Neural cell (in vitro differentiated cells): ENCODE measurements around the gene ABHD17C. TPM values are rescaled to one million over a fixed set of nuclear protein-coding genes. Genes with fewer than 3 reads are reported as not detected.

Experiments used
- H2AFZ ChIP-seq: fragments of 200-600, 300-800 bp; sonication (generic), shearing (Covaris generic); 2 replicates; pipeline ENCODE4 v1.6.0; 2014; ENCODE audit warnings: low read depth, mild to moderate bottlenecking, antibody characterized with exemption, low read length, moderate library complexity
- H3F3A ChIP-seq: fragments of 200-600 bp; shearing (Covaris generic); 2 replicates; pipeline ENCODE4 v1.6.1; 2016; ENCODE audit warnings: mild to moderate bottlenecking, moderate library complexity, mixed read lengths, antibody characterized with exemption, low read length; ENCODE audit not compliant: insufficient read depth, poor library complexity, severe bottlenecking
- H3K27ac ChIP-seq: fragments of 200-600, 300-800 bp; sonication (generic), shearing (Covaris generic); 2 replicates; pipeline ENCODE4 v1.5.1; 2014; ENCODE audit warnings: mild to moderate bottlenecking, low read length, moderate library complexity
- H3K27me3 ChIP-seq: fragments of 300-800, 200-600 bp; sonication (generic), shearing (Covaris generic); 2 replicates; pipeline ENCODE4 v1.6.0; 2014; ENCODE audit warnings: mild to moderate bottlenecking, low read depth, low read length, moderate library complexity; ENCODE audit not compliant: insufficient read depth
- H3K36me3 ChIP-seq: fragments of 300-800, 200-600 bp; sonication (generic), shearing (Covaris generic); 2 replicates; pipeline ENCODE4 v1.5.1; 2014; ENCODE audit warnings: mild to moderate bottlenecking, antibody characterized with exemption, low read length, moderate library complexity; ENCODE audit not compliant: insufficient read depth
- H3K4me2 ChIP-seq: fragments of 300-800, 200-600 bp; sonication (generic), shearing (Covaris generic); 2 replicates; pipeline ENCODE4 v1.6.0; 2014; ENCODE audit warnings: mild to moderate bottlenecking, low read length
- H3K4me3 ChIP-seq: fragments of 300-800, 200-600 bp; sonication (generic), shearing (Covaris generic); 2 replicates; pipeline ENCODE4 v1.5.1; 2014; ENCODE audit warnings: mild to moderate bottlenecking, low read length, moderate library complexity
- H3K79me2 ChIP-seq: fragments of 200-600 bp; shearing (Covaris generic); replicated peaks from 2 replicates; pipeline ENCODE4 v1.6.0; 2014; ENCODE audit warnings: mild to moderate bottlenecking, low read length, moderate library complexity; ENCODE audit not compliant: insufficient read depth
- H3K9ac ChIP-seq: fragments of 300-800, 200-600 bp; sonication (generic), shearing (Covaris generic); 2 replicates; pipeline ENCODE4 v1.6.1; 2016; ENCODE audit warnings: mild to moderate bottlenecking, low read length, mixed read lengths
- H3K9me2 ChIP-seq: fragments of 200-600 bp; shearing (Covaris generic); 2 replicates; pipeline ENCODE4 v1.6.1; 2016; ENCODE audit warnings: mild to moderate bottlenecking, low read length, mixed read lengths; ENCODE audit not compliant: insufficient read depth
- H3K9me3 ChIP-seq: fragments of 200-600, 300-800 bp; sonication (generic), shearing (Covaris generic); 2 replicates; pipeline ENCODE4 v1.6.1; 2016; ENCODE audit warnings: mild to moderate bottlenecking, mixed run types, low read length, moderate library complexity, mixed read lengths
- H4K20me1 ChIP-seq: fragments of 200-600 bp; shearing (Covaris generic); 2 replicates; pipeline ENCODE4 v1.6.1; 2016; ENCODE audit warnings: mild to moderate bottlenecking, mixed run types; ENCODE audit not compliant: insufficient read depth
- EP300 ChIP-seq: fragments of 450-650 bp; conservative IDR thresholded peaks from 2 replicates; pipeline ENCODE4 v1.6.1; 2014; ENCODE audit warnings: antibody characterized with exemption, mild to moderate bottlenecking, moderate library complexity; ENCODE audit not compliant: poor library complexity, severe bottlenecking
- EZH2 ChIP-seq: fragments of 200-600, 300-800 bp; shearing (Covaris generic), sonication (generic); IDR thresholded peaks from 2 replicates; pipeline ENCODE4 v1.6.1; 2014; ENCODE audit warnings: antibody characterized with exemption, low read length, borderline replicate concordance, mild to moderate bottlenecking; ENCODE audit not compliant: insufficient read depth, poor library complexity, severe bottlenecking
- MXI1 ChIP-seq: fragments of 450-650 bp; conservative IDR thresholded peaks from 2 replicates; pipeline ENCODE4 v1.6.1; 2014; ENCODE audit warnings: antibody characterized with exemption, mild to moderate bottlenecking; ENCODE audit not compliant: poor library complexity, severe bottlenecking
- POLR2AphosphoS5 ChIP-seq: IDR thresholded peaks from 2 replicates; pipeline ENCODE4 v1.6.1; 2012
- RAD21 ChIP-seq: fragments of 450-650 bp; conservative IDR thresholded peaks from 2 replicates; pipeline ENCODE4 v1.6.1; 2014; ENCODE audit warnings: antibody characterized with exemption, mild to moderate bottlenecking, moderate library complexity
- SMC3 ChIP-seq: fragments of 450-650 bp; conservative IDR thresholded peaks from 2 replicates; pipeline ENCODE4 v1.6.1; 2014; ENCODE audit warnings: antibody characterized with exemption, mild to moderate bottlenecking, moderate library complexity; ENCODE audit not compliant: poor library complexity
- TAF1 ChIP-seq: IDR thresholded peaks from 2 replicates; pipeline ENCODE4 v1.6.1; 2012; ENCODE audit warnings: low read depth
- polyA plus RNA-seq: library from polyadenylated mRNA; depleted of rRNA; stranded (reverse); fragments of >200 nt; gene quantifications from 2 replicates; pipeline ENCODE4 v1.2.3, GENCODE V29; 2014
- TF ChIP-seq, protein P1 (sequence below): fragments of 450-650 bp; IDR thresholded peaks from 2 replicates; pipeline ENCODE4 v1.5.1; 2014; ENCODE audit warnings: antibody characterized with exemption, mild to moderate bottlenecking, moderate library complexity; ENCODE audit not compliant: poor library complexity, severe bottlenecking
- TF ChIP-seq, protein P2 (sequence below): IDR thresholded peaks from 2 replicates; pipeline ENCODE4 v1.6.1; 2012; ENCODE audit warnings: borderline replicate concordance

Gene ABHD17C
- polyA plus RNA-seq, 1 donor from 2014 or later = 18.3 TPM

DNA sequence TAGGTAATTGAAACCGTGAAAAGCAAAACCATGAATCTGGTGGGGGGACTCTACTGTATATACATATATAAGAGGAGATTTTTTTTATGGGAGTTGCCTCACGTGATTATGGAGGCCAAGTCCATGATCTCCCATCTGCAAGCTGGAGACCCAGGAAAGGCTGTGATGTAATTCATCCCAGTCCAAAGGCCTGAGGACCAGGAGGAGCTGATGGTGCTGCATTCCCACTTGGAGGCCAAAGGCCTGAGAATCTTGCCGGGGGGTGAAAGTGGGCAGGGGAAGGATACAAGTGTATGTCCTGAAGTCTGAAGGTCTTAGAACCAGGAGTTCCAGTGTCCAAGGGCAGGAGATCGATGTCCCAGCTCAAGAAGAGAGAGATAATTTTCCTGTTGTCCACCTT, 47.0 kb downstream of the ABHD17C start:
- Histone ChIP-seq H3K79me2 (peaks cover 7% of the 10 kb centered on the region), H2AFZ (no peak overlapping the region), H3K9ac (no peak overlapping the region), H3K9me3 (peaks cover 3% of the 10 kb centered on the region), H3K9me2 (no peaks in the 10 kb centered on the region), H3F3A (no peaks in the 10 kb centered on the region), H3K36me3 (no peaks in the 10 kb centered on the region), H3K4me2 (no peak overlapping the region), H4K20me1 (no peaks in the 10 kb centered on the region), H3K27ac (no peak overlapping the region), H3K4me3 (no peak overlapping the region), H3K27me3 (no peaks in the 10 kb centered on the region)
- no peak for TF ChIP-seq RAD21
- no peak for TF ChIP-seq EZH2
- TF ChIP-seq EP300 = no peak
- TF ChIP-seq POLR2AphosphoS5 = no peak
- TF ChIP-seq TAF1 = no peak
- TF ChIP-seq MXI1 = no peak
- TF ChIP-seq, protein P1, sequence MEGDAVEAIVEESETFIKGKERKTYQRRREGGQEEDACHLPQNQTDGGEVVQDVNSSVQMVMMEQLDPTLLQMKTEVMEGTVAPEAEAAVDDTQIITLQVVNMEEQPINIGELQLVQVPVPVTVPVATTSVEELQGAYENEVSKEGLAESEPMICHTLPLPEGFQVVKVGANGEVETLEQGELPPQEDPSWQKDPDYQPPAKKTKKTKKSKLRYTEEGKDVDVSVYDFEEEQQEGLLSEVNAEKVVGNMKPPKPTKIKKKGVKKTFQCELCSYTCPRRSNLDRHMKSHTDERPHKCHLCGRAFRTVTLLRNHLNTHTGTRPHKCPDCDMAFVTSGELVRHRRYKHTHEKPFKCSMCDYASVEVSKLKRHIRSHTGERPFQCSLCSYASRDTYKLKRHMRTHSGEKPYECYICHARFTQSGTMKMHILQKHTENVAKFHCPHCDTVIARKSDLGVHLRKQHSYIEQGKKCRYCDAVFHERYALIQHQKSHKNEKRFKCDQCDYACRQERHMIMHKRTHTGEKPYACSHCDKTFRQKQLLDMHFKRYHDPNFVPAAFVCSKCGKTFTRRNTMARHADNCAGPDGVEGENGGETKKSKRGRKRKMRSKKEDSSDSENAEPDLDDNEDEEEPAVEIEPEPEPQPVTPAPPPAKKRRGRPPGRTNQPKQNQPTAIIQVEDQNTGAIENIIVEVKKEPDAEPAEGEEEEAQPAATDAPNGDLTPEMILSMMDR = no peak
- no peak for TF ChIP-seq SMC3
- TF ChIP-seq, protein P2, sequence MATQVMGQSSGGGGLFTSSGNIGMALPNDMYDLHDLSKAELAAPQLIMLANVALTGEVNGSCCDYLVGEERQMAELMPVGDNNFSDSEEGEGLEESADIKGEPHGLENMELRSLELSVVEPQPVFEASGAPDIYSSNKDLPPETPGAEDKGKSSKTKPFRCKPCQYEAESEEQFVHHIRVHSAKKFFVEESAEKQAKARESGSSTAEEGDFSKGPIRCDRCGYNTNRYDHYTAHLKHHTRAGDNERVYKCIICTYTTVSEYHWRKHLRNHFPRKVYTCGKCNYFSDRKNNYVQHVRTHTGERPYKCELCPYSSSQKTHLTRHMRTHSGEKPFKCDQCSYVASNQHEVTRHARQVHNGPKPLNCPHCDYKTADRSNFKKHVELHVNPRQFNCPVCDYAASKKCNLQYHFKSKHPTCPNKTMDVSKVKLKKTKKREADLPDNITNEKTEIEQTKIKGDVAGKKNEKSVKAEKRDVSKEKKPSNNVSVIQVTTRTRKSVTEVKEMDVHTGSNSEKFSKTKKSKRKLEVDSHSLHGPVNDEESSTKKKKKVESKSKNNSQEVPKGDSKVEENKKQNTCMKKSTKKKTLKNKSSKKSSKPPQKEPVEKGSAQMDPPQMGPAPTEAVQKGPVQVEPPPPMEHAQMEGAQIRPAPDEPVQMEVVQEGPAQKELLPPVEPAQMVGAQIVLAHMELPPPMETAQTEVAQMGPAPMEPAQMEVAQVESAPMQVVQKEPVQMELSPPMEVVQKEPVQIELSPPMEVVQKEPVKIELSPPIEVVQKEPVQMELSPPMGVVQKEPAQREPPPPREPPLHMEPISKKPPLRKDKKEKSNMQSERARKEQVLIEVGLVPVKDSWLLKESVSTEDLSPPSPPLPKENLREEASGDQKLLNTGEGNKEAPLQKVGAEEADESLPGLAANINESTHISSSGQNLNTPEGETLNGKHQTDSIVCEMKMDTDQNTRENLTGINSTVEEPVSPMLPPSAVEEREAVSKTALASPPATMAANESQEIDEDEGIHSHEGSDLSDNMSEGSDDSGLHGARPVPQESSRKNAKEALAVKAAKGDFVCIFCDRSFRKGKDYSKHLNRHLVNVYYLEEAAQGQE = no peak

DNA sequence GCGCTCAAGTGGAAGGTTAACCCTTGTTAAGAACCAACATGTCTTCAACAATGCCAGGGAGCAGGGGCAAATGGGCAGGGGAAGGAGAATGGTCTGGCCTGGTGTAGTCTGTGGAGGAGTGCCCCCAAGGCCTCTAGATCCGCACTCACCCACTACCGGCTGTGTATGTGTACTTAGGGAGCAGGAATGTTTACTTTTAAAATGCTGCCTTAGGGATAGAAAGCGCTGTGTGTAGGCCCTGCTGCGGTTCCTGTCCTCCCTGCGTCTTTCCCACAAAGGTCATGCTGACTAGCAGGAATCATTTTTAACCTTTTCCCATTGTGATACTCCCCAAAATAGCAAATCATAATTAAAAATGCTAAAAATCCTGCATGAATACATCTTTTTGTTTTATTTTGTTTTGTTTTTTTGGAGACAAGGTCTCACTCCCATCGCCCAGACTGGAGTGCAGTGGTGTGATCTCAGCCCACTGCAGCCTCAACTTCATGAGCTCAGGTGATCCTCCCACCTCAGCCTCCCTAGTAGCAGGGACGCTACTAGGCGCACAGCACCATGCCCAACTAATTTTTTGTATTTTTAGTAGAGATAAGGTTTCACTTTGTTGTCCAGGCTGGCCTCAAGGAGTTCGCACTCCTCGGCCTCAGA, 48.2 kb downstream of the ABHD17C start:
- no peak overlapping the region for H3K4me2 ChIP-seq
- TF ChIP-seq POLR2AphosphoS5 (no peak), TAF1 (no peak), EZH2 (no peak), SMC3 (no peak), RAD21 (no peak), EP300 (no peak), MXI1 (no peak)
- TF ChIP-seq, protein P2 = no peak
- TF ChIP-seq, protein P1 = no peak
- peaks cover 7% of the 10 kb centered on the region for H3K79me2 ChIP-seq

More for the DNA sequence above, 48.2 kb downstream of the ABHD17C start:
- no peaks in the 10 kb centered on the region for H3K27me3 ChIP-seq
- no peaks in the 10 kb centered on the region for H3F3A ChIP-seq
- peaks cover 3% of the 10 kb centered on the region for H3K9me3 ChIP-seq
- H3K27ac ChIP-seq = no peak overlapping the region
- no peaks in the 10 kb centered on the region for H3K36me3 ChIP-seq
- no peak overlapping the region for H3K9ac ChIP-seq
- H3K4me3 ChIP-seq = no peak overlapping the region
- no peaks in the 10 kb centered on the region for H3K9me2 ChIP-seq
- H4K20me1 ChIP-seq = no peaks in the 10 kb centered on the region
- no peak overlapping the region for H2AFZ ChIP-seq
